Colonic mucosa (tissue), 4 donors: ENCODE data around the gene SLC25A31. TPM values are rescaled to one million over a fixed set of nuclear protein-coding genes. Genes with fewer than 3 reads are reported as not detected.

ENCODE experiments used
- DNase-seq: peaks from one replicate; pipeline ENCODE4 v3.0.0-alpha.2; 2020
- H3K27ac ChIP-seq: fragments of 200-600 bp; one replicate; pipeline ENCODE4 v1.8.0; 2021
- H3K27me3 ChIP-seq: fragments of 200-600 bp; one replicate; pipeline ENCODE4 v1.8.0; 2021
- H3K36me3 ChIP-seq: fragments of 200-600 bp; one replicate; pipeline ENCODE4 v1.8.0; 2021
- H3K4me1 ChIP-seq: fragments of 200-600 bp; one replicate; pipeline ENCODE4 v1.8.0; 2021; ENCODE audit warnings: mild to moderate bottlenecking
- H3K4me3 ChIP-seq: fragments of 200-600 bp; one replicate; pipeline ENCODE4 v1.8.0; 2021
- H3K9ac ChIP-seq, 2 donors: one replicate each; pipeline ENCODE4 v1.7.0; 2013; ENCODE audit warnings: control low read depth in 2 of 2, low read depth in 2 of 2, low read length in 2 of 2
- H3K9me3 ChIP-seq: fragments of 200-600 bp; one replicate; pipeline ENCODE4 v1.8.0; 2021
- CTCF ChIP-seq: fragments of 200-600 bp; IDR thresholded peaks from one replicate; pipeline ENCODE4 v1.8.0; 2022; ENCODE audit warnings: antibody characterized with exemption, mild to moderate bottlenecking
- intact Hi-C: fragments of 100-400 bp; cut with DNase I; formaldehyde crosslinking; loops from one replicate; pipeline ENCODE4 v1.14.1; 2022
- total RNA-seq, 2 donors: library from RNA; stranded (reverse); fragmentation: NEBNext Ultra II Directional in 1 of 2; extraction: Animal tissue kit (Norgen Biotek cat#: 25700) in 1 of 2; gene quantifications; one replicate each; pipeline ENCODE4 v1.2.1, GENCODE V29; 2021
- donor health status: healthy.
- donor health status: DM: no; HTN: no; CAD: no.
- donor health status: DM: no; HTN: no; CAD: no.

Gene SLC25A31
- total RNA-seq, 2 donors from 2014 or later: not detected

- H3K36me3 ChIP-seq: no peaks in the 10 kb centered on the region
- no peaks in the 10 kb centered on the region for H3K9me3 ChIP-seq
- no peaks in the 10 kb centered on the region for H3K27me3 ChIP-seq
- H3K9ac ChIP-seq: no peak overlapping the region
- intact Hi-C loops: no loop called here
- no peak overlapping the region for H3K4me3 ChIP-seq
- TF ChIP-seq CTCF: no peak
- no peak for DNase-seq
- no peaks in the 10 kb centered on the region for H3K4me1 ChIP-seq
- H3K27ac ChIP-seq: no peak overlapping the region
Measured at GRCh38 chr4:127822430-127822829, 92.2 kb downstream of the SLC25A31 start.

Other genes with a start within 250 kb of the SLC25A31 start
- 1 to 10 TPM; 3.0 to 4.8 TPM for gene INTU, start 97.4 kb upstream of the SLC25A31 start, total RNA-seq
- 10 to 100 TPM in 1 of 2 donors, 1 to 10 TPM in 1; 5.3 to 17.7 TPM for gene HSPA4L, start 51.9 kb downstream of the SLC25A31 start, total RNA-seq
- 10 to 100 TPM in 1 of 2 donors, 1 to 10 TPM in 1; 8.8 to 22.6 TPM for gene PLK4, start 150.5 kb downstream of the SLC25A31 start, total RNA-seq
- 10 to 100 TPM; 19.9 to 22.0 TPM for gene MFSD8, start 234.8 kb downstream of the SLC25A31 start, total RNA-seq
- gene ABHD18, start 235.0 kb downstream of the SLC25A31 start, total RNA-seq: 10 to 100 TPM; 18.6 to 20.8 TPM